HG02571 (cell line): ENCODE results near the gene FCN1.

ENCODE experiments used
- ATAC-seq: cut with Tn5 transposase; IDR thresholded peaks from one replicate; pipeline ENCODE4 v1.9.1; 2021; ENCODE audit warnings: mild to moderate bottlenecking, moderate library complexity; ENCODE audit not compliant: unreplicated experiment

The FCN1 gene

GRCh38 chr9:134915046-134915985 is 2.4 kb downstream of the FCN1 start:
- ATAC-seq, result no peak

- no peak for ATAC-seq
Observed at GRCh38 chr9:134914501-134914834, 3.2 kb downstream of the FCN1 start.

- no peak for ATAC-seq
Observed at GRCh38 chr9:134913713-134914500, 3.8 kb downstream of the FCN1 start.

- ATAC-seq, result no peak
Observed at GRCh38 chr9:134913041-134913712, 4.5 kb downstream of the FCN1 start.

GRCh38 chr9:134912126-134912840 is 5.4 kb downstream of the FCN1 start:
- ATAC-seq, result no peak

GRCh38 chr9:134909511-134910481 is 7.9 kb downstream of the FCN1 start:
- no peak for ATAC-seq

GRCh38 chr9:134908524-134909309 is 9.0 kb downstream of the FCN1 start:
- no peak for ATAC-seq

GRCh38 chr9:134902936-134903335 is 14.8 kb downstream of the FCN1 start:
- no peak for ATAC-seq

GRCh38 chr9:134899818-134900217 is 17.9 kb downstream of the FCN1 start:
- ATAC-seq, result no peak

- no peak for ATAC-seq
Observed at GRCh38 chr9:134899168-134899567, 18.5 kb downstream of the FCN1 start.

- no peak for ATAC-seq
Observed at GRCh38 chr9:134898319-134898718, 19.4 kb downstream of the FCN1 start.

GRCh38 chr9:134897584-134898170 is 20.0 kb downstream of the FCN1 start:
- ATAC-seq, result no peak

GRCh38 chr9:134896834-134897583 is 20.7 kb downstream of the FCN1 start:
- ATAC-seq, result no peak

GRCh38 chr9:134895908-134896833 is 21.5 kb downstream of the FCN1 start:
- ATAC-seq, result no peak

- no peak for ATAC-seq
Observed at GRCh38 chr9:134895567-134895907, 22.2 kb downstream of the FCN1 start.

- no peak for ATAC-seq
Observed at GRCh38 chr9:134895097-134895496, 22.6 kb downstream of the FCN1 start.
